ENCODE measurements around the gene SLC1A5.

Gene SLC1A5

DNA sequence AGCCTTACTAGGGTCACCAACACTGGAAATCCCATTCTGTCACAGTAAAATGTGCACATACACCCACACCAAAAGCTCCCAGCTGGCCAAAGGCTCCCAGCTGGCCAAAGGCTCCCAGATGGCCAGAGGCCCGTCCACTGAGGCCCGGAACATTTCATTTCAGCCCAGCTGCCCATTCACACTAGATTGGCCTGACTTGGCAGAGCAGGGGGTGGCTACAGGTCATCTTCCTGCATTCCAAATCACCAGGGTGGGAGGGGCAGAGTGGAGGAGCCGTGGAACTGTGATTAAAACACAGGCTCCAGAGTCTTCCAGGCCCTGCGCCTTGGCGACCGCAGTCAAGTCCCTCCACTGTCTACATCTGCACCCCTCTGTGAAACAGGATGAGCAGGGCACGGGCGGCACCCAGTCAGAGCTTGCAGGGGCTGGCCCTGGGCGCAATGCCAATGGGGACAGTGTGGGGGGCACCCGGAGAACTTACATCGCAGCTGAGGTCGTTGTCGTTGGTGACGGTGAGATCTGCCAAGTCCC, 61.4 kb downstream of the SLC1A5 start:
- Histone ChIP-seq H3K27ac (ENCODE audit: low read depth in 2 of 2, low read length in 2 of 2) (no peak overlapping the region), H3K4me1 (ENCODE audit: control insufficient read depth in 2 of 2, insufficient read depth in 2 of 2, low read length in 2 of 2) (no peaks in the 10 kb centered on the region), H3K36me3 (ENCODE audit: control insufficient read depth in 2 of 2, insufficient read depth in 2 of 2, low read length in 2 of 2) (peaks cover 81 to 86% of the 10 kb centered on the region in 2 donors), H3K27me3 (ENCODE audit: control insufficient read depth in 2 of 2, insufficient read depth in 2 of 2, low read length in 2 of 2) (no peaks in the 10 kb centered on the region), H3K9me3 (ENCODE audit: control insufficient read depth in 2 of 2, low read length in 2 of 2) (no peaks in the 10 kb centered on the region), H3K4me3 (ENCODE audit: low read length in 2 of 2) (no peak overlapping the region), H3K9ac (ENCODE audit: low read depth in 1 of 2, low read length in 2 of 2) (no peak overlapping the region)

- Histone ChIP-seq H3K9ac (ENCODE audit: low read depth in 1 of 2, low read length in 2 of 2) (no peak overlapping the region), H3K36me3 (ENCODE audit: control insufficient read depth in 2 of 2, insufficient read depth in 2 of 2, low read length in 2 of 2) (peaks cover 84 to 86% of the 10 kb centered on the region in 2 donors), H3K4me1 (ENCODE audit: control insufficient read depth in 2 of 2, insufficient read depth in 2 of 2, low read length in 2 of 2) (no peaks in the 10 kb centered on the region)
Measured at GRCh38 chr19:46726551-46726950, 61.8 kb downstream of the SLC1A5 start.

DNA sequence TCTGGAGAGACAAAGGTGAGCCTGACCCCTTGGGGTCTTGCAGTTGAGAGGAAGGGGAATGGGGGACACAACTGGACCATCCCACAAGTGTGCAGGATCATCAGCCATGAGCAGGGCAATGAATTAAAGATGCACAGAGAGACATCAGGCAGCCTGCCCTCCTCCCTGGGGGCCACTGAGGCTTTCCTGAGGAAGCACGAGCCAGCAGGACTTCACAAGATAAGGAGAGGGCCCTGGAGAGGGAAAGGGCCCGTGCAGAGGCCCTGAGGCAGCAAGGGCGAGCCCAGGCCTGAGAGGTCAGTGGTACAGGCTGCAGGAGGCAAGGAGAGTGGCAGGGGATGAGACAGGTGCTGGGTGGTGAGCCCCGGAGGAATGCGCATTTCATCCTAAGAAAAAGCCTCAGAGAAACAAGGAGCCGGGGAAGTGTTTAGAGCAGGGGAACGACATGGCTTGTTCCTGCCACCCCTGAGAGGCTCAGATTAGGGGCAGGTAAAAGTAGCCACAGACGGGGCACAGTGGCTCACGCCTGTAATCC, 62.5 kb downstream of the SLC1A5 start:
- Histone ChIP-seq H3K9ac (ENCODE audit: low read depth in 1 of 2, low read length in 2 of 2) (no peak overlapping the region), H3K27ac (ENCODE audit: low read depth in 2 of 2, low read length in 2 of 2) (no peak overlapping the region), H3K27me3 (ENCODE audit: control insufficient read depth in 2 of 2, insufficient read depth in 2 of 2, low read length in 2 of 2) (no peaks in the 10 kb centered on the region), H3K4me1 (ENCODE audit: control insufficient read depth in 2 of 2, insufficient read depth in 2 of 2, low read length in 2 of 2) (no peaks in the 10 kb centered on the region), H3K4me3 (ENCODE audit: low read length in 2 of 2) (no peak overlapping the region), H3K9me3 (ENCODE audit: control insufficient read depth in 2 of 2, low read length in 2 of 2) (no peaks in the 10 kb centered on the region), H3K36me3 (ENCODE audit: control insufficient read depth in 2 of 2, insufficient read depth in 2 of 2, low read length in 2 of 2) (peaks cover 84 to 85% of the 10 kb centered on the region in 2 donors)

More at GRCh38 chr19:46726551-46726950, 61.8 kb downstream of the SLC1A5 start:
- Histone ChIP-seq H3K4me3 (ENCODE audit: low read length in 2 of 2) (no peak overlapping the region), H3K9me3 (ENCODE audit: control insufficient read depth in 2 of 2, low read length in 2 of 2) (no peaks in the 10 kb centered on the region), H3K27ac (ENCODE audit: low read depth in 2 of 2, low read length in 2 of 2) (no peak overlapping the region), H3K27me3 (ENCODE audit: control insufficient read depth in 2 of 2, insufficient read depth in 2 of 2, low read length in 2 of 2) (no peaks in the 10 kb centered on the region)

- H3K27me3 ChIP-seq (ENCODE audit: control insufficient read depth in 2 of 2, insufficient read depth in 2 of 2, low read length in 2 of 2), result no peaks in the 10 kb centered on the region
- H3K36me3 ChIP-seq (ENCODE audit: control insufficient read depth in 2 of 2, insufficient read depth in 2 of 2, low read length in 2 of 2), result peaks cover 84 to 86% of the 10 kb centered on the region in 2 donors
- H3K27ac ChIP-seq (ENCODE audit: low read depth in 2 of 2, low read length in 2 of 2), result no peak overlapping the region
- H3K9me3 ChIP-seq (ENCODE audit: control insufficient read depth in 2 of 2, low read length in 2 of 2), result no peaks in the 10 kb centered on the region
- H3K9ac ChIP-seq (ENCODE audit: low read depth in 1 of 2, low read length in 2 of 2), result no peak overlapping the region
- no peaks in the 10 kb centered on the region for H3K4me1 ChIP-seq (ENCODE audit: control insufficient read depth in 2 of 2, insufficient read depth in 2 of 2, low read length in 2 of 2)
- H3K4me3 ChIP-seq (ENCODE audit: low read length in 2 of 2), result no peak overlapping the region
Measured at GRCh38 chr19:46725036-46725820, 63.2 kb downstream of the SLC1A5 start.
